NT2/D1 (cell line): ENCODE results near the gene SLX4.

Experiments
- SUZ12 ChIP-seq: IDR thresholded peaks from 2 replicates; pipeline ENCODE4 v1.6.1; 2011; ENCODE audit not compliant: insufficient read length, insufficient read depth; ENCODE audit errors: extremely low read depth
- YY1 ChIP-seq: IDR thresholded peaks from 2 replicates; pipeline ENCODE4 v1.6.1; 2011; ENCODE audit not compliant: insufficient read length, insufficient read depth

DNA sequence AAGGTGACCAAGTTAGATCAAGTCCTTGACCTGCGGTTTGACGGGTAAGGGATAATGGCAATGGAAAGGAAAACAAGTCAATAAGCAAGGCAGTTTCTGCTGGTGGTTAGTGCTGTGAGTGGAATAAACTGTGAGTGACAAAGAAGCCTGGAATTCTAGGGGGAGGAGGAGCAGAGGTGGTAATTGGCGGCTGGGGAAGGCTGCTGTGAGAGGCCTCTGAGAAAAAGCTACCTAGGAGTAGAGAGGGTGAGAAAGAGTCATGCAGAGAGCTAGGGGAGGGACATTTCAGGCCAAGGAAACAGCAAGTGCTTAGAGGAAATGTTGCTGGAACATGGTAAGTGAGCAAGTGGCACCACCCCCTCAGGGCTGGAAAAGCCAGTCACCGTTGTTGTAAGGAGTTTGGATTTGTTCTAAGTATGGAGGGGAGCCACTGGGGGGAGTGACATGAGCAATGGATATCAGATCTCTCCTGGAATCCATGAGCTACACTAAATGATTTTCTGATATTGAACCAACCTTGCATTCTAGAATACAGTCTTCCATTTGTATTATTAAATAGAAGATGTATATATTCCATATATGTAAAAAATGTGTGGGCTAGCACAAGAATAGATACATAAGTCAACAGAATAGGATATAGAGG is 40.9 kb downstream of the SLX4 start:
- no peak for TF ChIP-seq YY1
- TF ChIP-seq SUZ12: no peak
